GM18519 (cell line): Measurements from ENCODE around the gene EXOG.

Experiments used
- ATAC-seq: cut with Tn5 transposase; IDR thresholded peaks from one replicate; pipeline ENCODE4 v1.9.1; 2021; ENCODE audit warnings: mild to moderate bottlenecking, moderate library complexity; ENCODE audit not compliant: unreplicated experiment, low FRiP score

Gene EXOG

DNA sequence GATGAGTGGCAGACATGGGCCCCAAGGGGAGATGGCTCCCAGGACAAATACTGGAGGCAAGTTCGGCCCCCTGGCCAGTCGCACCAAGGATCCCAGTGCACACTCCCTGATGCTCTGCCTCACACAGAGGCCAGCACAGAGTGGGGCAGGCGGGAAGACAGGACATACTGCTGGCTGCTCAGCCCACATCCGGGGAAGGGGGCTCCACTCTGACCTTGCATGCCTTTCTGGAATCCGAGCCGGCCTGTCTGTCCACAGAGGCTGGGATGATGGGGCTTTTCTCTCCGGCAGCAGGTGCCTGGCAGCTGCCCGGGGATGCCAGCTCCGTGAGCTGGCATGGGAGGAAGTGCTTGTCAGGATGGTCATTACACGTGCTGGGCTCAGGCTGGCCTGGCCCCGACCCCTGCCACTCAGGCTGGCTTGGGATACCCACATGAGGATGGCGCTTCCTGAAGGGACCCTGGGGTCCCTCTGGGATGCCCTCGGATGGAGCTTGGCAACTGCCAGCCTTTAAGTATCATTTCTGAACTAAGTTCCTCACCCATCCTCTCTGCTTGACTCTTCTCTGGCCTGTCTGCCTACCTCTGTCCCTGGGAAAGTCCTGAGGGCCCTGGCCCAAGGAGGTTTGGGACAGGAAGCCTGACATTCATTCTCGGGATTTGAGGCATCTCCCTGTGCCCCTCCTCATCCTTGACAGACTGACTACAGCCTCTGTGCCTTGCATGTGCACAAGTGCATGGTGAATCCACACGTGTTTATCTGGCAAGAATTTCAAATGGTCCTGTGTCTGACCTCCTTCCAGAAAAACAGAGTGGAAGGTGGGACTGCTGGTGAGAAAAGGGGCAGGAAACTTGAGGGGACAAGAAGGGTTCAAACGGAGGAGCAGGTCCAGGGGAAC lies 46.5 kb downstream of the EXOG start:
- ATAC-seq = no peak

- ATAC-seq = no peak
Observed at GRCh38 chr3:38543586-38543985, 47.4 kb downstream of the EXOG start.

DNA sequence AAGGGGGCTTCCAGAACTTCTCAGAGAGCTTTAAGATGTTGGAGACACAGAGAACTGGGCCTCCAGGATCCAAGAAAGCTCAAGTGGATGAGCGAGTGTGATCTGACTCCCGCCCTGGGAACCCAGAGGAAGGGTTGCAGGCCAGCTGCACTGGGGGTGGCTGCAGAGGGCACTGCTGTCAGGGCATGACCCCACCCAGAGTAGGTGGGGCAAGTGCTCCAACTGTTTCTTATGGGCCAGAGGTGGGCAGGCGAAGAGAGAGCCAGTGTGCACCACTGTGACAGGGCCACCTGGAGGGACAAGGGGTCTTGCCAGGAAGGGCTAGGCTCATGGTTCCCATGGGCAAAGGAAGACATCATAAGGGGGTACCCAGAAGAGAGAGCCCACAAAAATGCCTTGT lies 48.8 kb downstream of the EXOG start:
- no peak for ATAC-seq

DNA sequence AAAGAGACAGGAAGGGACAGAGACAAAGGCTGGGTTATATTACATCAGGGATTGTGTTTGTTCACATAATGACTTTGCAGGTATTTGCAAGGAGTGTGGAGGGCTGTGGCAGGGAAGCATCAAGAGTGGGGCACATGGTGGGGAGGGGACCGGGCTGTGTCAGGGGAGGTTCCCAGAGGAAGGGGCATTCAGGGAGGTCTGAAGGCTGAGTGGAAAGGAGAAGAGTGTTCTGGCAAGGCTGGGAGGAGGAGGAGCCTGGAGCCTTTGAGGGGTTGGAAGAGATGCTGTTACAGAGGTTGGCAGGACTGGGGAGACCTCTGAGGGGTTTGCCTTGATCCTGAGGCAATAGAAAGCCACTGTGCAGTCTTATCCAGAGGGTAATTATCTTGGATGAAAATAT lies 49.4 kb downstream of the EXOG start:
- no peak for ATAC-seq

DNA sequence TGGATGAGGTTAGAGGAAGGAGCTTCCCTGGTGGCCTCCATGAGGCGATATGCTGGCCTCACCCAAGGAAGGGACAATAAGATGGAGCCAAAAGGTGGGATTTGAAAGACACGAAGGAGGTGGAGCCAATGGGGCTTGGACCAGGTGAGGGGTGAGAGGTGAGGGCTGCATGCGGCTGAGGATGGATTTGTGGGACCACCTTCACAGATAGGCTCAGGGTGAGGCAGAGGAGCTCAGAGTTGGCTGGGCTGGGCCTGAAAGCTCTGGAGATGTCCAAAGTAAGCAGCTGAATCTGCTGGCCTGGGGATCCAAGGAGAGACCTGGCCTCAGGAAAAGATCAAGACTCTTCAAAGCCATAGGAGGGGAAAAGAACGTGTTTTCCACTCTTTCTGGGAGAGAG lies 49.8 kb downstream of the EXOG start:
- no peak for ATAC-seq

DNA sequence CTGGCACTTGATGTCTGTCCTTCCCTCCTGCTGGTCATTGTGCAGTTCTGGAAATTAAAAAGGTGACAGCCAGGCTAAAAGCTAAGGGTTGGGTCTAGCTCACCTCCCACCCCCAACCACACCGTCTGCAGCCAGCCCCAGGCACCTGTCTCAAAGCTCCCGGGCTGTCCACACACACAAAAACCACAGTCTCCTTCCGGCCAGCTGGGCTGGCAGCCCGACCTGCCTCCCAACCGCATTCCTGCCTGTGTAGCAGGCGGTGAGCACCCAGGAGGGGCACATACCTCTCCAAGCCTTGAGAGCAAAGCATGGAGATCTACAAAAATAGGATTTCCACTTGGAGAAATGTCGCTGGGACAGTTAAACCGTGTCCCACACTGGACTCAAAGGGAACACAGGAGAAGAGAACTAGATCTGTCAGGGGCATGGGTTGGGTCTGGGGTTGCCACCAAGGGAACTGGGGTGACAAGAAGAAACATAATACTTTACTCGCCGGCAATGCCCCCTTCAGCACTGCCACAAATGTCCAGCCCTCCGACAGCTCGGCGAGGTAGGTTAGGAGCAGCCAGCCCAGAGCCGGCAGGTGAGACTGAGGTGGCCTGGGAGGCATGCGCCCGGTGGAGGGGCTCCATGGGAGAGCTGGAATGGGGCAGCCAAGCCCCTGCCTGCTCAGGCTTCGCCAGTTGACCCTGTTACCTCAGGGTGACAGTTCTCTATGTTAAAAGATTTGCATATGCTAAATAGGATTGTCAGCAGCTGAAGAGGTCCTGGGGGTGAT lies 52.2 kb downstream of the EXOG start:
- no peak for ATAC-seq

- ATAC-seq = no peak
Observed at GRCh38 chr3:38549082-38549481, 52.9 kb downstream of the EXOG start.

- no peak for ATAC-seq
Observed at GRCh38 chr3:38549486-38549885, 53.3 kb downstream of the EXOG start.

GRCh38 chr3:38549957-38550840 lies 54.1 kb downstream of the EXOG start:
- ATAC-seq = no peak

- ATAC-seq = no peak
Observed at GRCh38 chr3:38551026-38551832, 55.1 kb downstream of the EXOG start.

- no peak for ATAC-seq
Observed at GRCh38 chr3:38552364-38552763, 56.2 kb downstream of the EXOG start.

GRCh38 chr3:38553071-38553470 lies 56.9 kb downstream of the EXOG start:
- ATAC-seq = no peak

DNA sequence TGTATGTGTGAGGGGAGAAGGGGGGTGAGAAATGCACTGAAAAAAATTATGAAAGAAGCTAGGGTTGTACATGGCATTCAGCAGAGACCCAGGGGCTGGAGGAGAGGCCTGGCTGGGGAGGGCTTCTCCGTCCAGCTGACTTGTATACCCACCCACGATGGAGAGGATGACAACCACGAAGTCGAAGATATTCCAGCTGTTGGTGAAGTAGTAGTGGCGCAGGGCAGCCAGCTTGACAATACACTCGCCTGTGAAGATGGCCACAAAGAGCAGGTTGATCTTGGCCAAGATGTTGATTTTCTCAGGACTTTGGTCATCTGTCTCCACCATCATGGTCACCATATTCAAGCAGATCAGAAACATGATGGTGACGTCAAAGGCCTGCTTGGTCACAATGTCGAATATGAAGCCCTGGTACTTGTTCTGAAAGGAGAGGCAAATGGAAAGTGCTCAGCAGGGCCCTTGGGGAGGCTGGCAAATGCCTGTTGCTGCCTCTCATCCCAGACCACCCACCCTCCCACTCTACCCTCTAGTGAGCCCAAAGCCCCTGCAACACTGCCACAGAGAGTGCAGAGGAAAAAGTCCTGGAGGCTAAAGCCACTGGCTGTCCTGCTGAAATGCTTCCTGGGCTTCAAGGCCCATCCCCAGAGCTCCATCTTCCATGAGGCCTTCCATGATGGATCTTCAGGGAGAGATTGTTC lies 58.1 kb downstream of the EXOG start:
- no peak for ATAC-seq

- ATAC-seq = no peak
Observed at GRCh38 chr3:38555149-38555840, 59.2 kb downstream of the EXOG start.

DNA sequence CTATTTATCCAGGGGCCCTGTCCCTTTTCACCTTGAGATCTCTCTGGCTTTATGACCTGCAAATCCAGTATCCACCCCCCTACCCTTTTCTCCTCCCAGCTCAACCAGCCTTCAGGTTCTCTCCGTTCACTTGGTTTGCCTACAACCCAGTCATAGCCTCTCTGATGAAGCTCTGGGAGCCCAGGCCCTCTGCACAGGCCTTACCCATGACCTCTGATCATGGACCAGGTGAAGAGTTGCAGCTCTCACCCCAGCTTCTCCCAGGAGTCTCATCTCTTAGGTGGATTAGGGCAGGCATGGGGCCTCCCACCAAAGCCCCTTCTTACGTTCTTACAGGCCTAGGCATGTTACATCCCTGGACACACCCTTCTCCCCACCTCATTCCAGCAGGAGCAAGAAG lies 59.8 kb downstream of the EXOG start:
- no peak for ATAC-seq

GRCh38 chr3:38556640-38557358 lies 60.7 kb downstream of the EXOG start:
- no peak for ATAC-seq

GRCh38 chr3:38558864-38559263 lies 62.7 kb downstream of the EXOG start:
- ATAC-seq = no peak

DNA sequence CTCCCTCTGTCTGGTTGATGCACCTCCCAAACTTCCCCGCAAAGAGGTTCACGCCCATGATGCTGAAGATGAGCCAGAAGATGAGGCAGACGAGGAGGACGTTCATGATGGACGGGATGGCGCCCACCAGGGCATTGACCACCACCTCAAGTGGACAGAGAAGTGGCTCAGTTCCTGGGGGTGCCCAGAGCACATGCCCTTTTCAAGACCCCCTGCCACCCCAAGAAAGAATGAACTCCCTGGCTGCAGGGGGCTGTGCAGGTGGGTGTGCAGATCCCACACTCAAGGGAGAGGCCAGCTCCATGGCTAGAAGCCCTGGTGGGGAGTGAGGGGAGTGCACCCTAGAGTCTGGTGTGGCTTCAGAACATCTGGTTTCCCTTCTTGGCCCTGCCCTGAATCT lies 64.1 kb downstream of the EXOG start:
- no peak for ATAC-seq
